Smooth muscle cell (in vitro differentiated cells): Measurements from ENCODE around the gene HNRNPC. TPM values are rescaled to one million over a fixed set of nuclear protein-coding genes. Genes with fewer than 3 reads are reported as not detected.

ENCODE experiments used
- DNase-seq: peaks from one replicate; lab custom pipeline; 2025; ENCODE audit not compliant: unreplicated experiment; lab: John Stamatoyannopoulos, UW
- H2AFZ ChIP-seq: fragments of 200-600 bp; sonication (generic); 2 replicates; pipeline ENCODE4 v1.6.0; 2016; ENCODE audit warnings: antibody characterized with exemption, low read depth, mild to moderate bottlenecking
- H3F3A ChIP-seq: fragments of 200-600 bp; sonication (generic); 2 replicates; pipeline ENCODE4 v1.6.0; 2017; ENCODE audit warnings: antibody characterized with exemption, low read depth
- H3K27ac ChIP-seq: fragments of 200-600 bp; sonication (generic); 2 replicates; pipeline ENCODE4 v1.5.1; 2016; ENCODE audit warnings: low read depth, mild to moderate bottlenecking
- H3K27me3 ChIP-seq: fragments of 200-600 bp; sonication (generic); 2 replicates; pipeline ENCODE4 v1.6.1; 2016; ENCODE audit warnings: low read depth, mild to moderate bottlenecking
- H3K36me3 ChIP-seq: fragments of 200-600 bp; sonication (generic); 2 replicates; pipeline ENCODE4 v1.5.1; 2016; ENCODE audit warnings: low read depth
- H3K4me1 ChIP-seq: fragments of 200-600 bp; sonication (generic); 2 replicates; pipeline ENCODE4 v1.5.1; 2016; ENCODE audit warnings: low read depth
- H3K4me2 ChIP-seq: fragments of 200-600 bp; sonication (generic); 2 replicates; pipeline ENCODE4 v1.6.0; 2016; ENCODE audit warnings: mild to moderate bottlenecking
- H3K4me3 ChIP-seq: fragments of 200-600 bp; sonication (generic); 2 replicates; pipeline ENCODE4 v1.5.1; 2016; ENCODE audit warnings: mild to moderate bottlenecking
- H3K79me2 ChIP-seq: fragments of 200-600 bp; sonication (generic); 2 replicates; pipeline ENCODE4 v1.6.0; 2016; ENCODE audit warnings: low read depth, mild to moderate bottlenecking
- H3K9ac ChIP-seq: fragments of 200-600 bp; sonication (generic); 2 replicates; pipeline ENCODE4 v1.6.0; 2016; ENCODE audit warnings: low read depth
- H3K9me3 ChIP-seq: fragments of 200-600 bp; sonication (generic); replicated peaks from 2 replicates; pipeline ENCODE4 v1.5.1; 2016; ENCODE audit warnings: low read depth
- H4K20me1 ChIP-seq: fragments of 200-600 bp; sonication (generic); 2 replicates; pipeline ENCODE4 v1.6.0; 2016; ENCODE audit warnings: low read depth
- WGBS: methylation state at CpG from one replicate; pipeline ENCODE4 v1.1.7; 2016; ENCODE audit warnings: low lambda C conversion rate; 5-methylcytosine and 5-hydroxymethylcytosine counted together
- polyA plus RNA-seq: library from polyadenylated mRNA; unstranded; fragments of >200 nt; fragmentation: Nextera tagmentation; extraction: Ambion mirVana; gene quantifications from 2 replicates; pipeline ENCODE4 v1.2.1, GENCODE V29; 2016
- total RNA-seq: library from RNA; depleted of rRNA; stranded (reverse); fragments of >200 nt; gene quantifications from 2 replicates; pipeline ENCODE4 v1.2.3, GENCODE V29; 2014
- TF ChIP-seq, protein P1 (sequence below): fragments of 200-600 bp; sonication (generic); IDR thresholded peaks from 2 replicates; pipeline ENCODE4 v1.5.1; 2017; ENCODE audit warnings: borderline replicate concordance, mild to moderate bottlenecking, antibody characterized with exemption; ENCODE audit not compliant: insufficient read depth, poor library complexity, severe bottlenecking

HNRNPC gene
- total and polyA plus RNA-seq, 2 experiments from 2014 or later = 408 to 514 TPM

DNA sequence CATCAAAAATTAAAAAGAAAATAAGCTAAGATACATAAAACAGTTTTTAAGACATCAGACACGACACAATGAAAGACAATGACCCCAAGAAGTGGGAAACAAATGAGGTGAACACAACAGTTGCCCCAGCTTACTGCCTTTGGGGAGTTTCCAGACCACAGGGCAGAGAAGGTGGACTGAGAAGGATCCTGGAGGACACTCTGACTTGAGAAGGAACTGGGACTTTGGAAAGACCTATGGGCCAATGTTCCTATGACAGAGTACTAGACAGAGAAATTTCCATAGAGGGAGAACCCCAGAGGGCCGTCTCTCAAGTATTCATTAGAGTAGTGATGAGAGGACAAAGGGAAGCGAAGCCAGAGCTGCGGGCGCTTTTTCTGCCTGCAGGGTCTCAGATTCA, 107.2 kb downstream of the HNRNPC start:
- WGBS = 77% methylated on average over 5 of the region's 5 CpGs
- TF ChIP-seq, protein P1, sequence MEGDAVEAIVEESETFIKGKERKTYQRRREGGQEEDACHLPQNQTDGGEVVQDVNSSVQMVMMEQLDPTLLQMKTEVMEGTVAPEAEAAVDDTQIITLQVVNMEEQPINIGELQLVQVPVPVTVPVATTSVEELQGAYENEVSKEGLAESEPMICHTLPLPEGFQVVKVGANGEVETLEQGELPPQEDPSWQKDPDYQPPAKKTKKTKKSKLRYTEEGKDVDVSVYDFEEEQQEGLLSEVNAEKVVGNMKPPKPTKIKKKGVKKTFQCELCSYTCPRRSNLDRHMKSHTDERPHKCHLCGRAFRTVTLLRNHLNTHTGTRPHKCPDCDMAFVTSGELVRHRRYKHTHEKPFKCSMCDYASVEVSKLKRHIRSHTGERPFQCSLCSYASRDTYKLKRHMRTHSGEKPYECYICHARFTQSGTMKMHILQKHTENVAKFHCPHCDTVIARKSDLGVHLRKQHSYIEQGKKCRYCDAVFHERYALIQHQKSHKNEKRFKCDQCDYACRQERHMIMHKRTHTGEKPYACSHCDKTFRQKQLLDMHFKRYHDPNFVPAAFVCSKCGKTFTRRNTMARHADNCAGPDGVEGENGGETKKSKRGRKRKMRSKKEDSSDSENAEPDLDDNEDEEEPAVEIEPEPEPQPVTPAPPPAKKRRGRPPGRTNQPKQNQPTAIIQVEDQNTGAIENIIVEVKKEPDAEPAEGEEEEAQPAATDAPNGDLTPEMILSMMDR = no peak
- peaks cover 3% of the 10 kb centered on the region for H3K27me3 ChIP-seq

DNA sequence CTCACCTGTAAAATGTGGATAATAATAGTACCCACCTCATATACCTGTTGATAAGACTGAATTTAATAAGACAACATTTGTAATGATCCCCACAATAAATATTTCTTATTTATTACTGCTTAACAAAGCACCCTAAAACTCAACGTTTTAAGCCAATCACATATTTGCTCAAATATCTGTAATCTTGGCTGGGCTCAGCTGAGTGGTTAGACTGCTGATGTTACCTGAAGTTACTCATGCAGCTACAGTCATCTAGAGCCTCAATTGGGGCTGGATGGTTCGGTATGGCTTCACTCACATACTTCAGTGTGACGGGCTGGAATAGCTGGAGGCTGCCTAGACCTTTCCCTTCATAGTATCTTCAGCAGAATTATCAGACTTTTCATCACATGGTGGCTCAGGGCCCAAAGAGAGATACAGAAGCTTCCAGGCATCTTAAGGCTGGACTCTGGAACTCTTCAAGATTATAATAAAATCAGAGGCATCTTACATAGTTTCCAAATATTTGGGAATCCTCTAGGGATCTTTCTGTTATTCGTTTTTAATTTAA, 109.1 kb downstream of the HNRNPC start:
- Histone ChIP-seq H3K4me1 (no peaks in the 10 kb centered on the region), H4K20me1 (no peaks in the 10 kb centered on the region), H3K9me3 (no peaks in the 10 kb centered on the region), H3K4me3 (no peak overlapping the region), H3K27ac (no peak overlapping the region), H2AFZ (no peak overlapping the region), H3F3A (no peaks in the 10 kb centered on the region), H3K9ac (no peak overlapping the region), H3K79me2 (no peaks in the 10 kb centered on the region), H3K36me3 (no peaks in the 10 kb centered on the region), H3K4me2 (no peak overlapping the region), H3K27me3 (peaks cover 20% of the 10 kb centered on the region)
- TF ChIP-seq, protein P1 = no peak
- 79% methylated on average over 4 of the region's 4 CpGs for WGBS
- no peak for DNase-seq

More for the DNA sequence above, 107.2 kb downstream of the HNRNPC start:
- H3K9ac ChIP-seq = no peak overlapping the region
- H3K79me2 ChIP-seq = no peaks in the 10 kb centered on the region
- DNase-seq = no peak
- H3K4me2 ChIP-seq = no peak overlapping the region
- H3K4me1 ChIP-seq = no peaks in the 10 kb centered on the region
- no peak overlapping the region for H2AFZ ChIP-seq
- no peaks in the 10 kb centered on the region for H4K20me1 ChIP-seq
- H3K4me3 ChIP-seq = no peak overlapping the region
- H3K36me3 ChIP-seq = no peaks in the 10 kb centered on the region
- no peaks in the 10 kb centered on the region for H3K9me3 ChIP-seq
- H3F3A ChIP-seq = no peaks in the 10 kb centered on the region
- H3K27ac ChIP-seq = no peak overlapping the region

Other genes starting within 250 kb of the HNRNPC start
- gene NDRG2, start 244.4 kb downstream of the HNRNPC start, total RNA-seq = 31.1 and 39.8 TPM in 2 replicates
- 40.4 and 48.4 TPM in 2 replicates for gene NDRG2, start 244.4 kb downstream of the HNRNPC start, polyA plus RNA-seq
- 1.2 TPM in 1 of 2 replicates, not detected in the other for gene TPPP2, start 239.2 kb downstream of the HNRNPC start, total RNA-seq
- gene TPPP2, start 239.2 kb downstream of the HNRNPC start, polyA plus RNA-seq = 0.65 and 0.70 TPM in 2 replicates
- gene RNASE13, start 234.6 kb downstream of the HNRNPC start, total RNA-seq = not detected in 2 replicates
- gene RNASE13, start 234.6 kb downstream of the HNRNPC start, polyA plus RNA-seq = 0.25 TPM in 1 of 2 replicates, not detected in the other
- gene RNASE7, start 227.1 kb downstream of the HNRNPC start, total RNA-seq = 1.4 and 4.1 TPM in 2 replicates
- 0.66 and 0.93 TPM in 2 replicates for gene RNASE7, start 227.1 kb downstream of the HNRNPC start, polyA plus RNA-seq
- gene RNASE8, start 211.6 kb downstream of the HNRNPC start, total RNA-seq = not detected in 2 replicates
- not detected in 2 replicates for gene RNASE8, start 211.6 kb downstream of the HNRNPC start, polyA plus RNA-seq
- 53.1 and 74.4 TPM in 2 replicates for gene ARHGEF40, start 199.1 kb downstream of the HNRNPC start, total RNA-seq
- 67.8 and 73.5 TPM in 2 replicates for gene ARHGEF40, start 199.1 kb downstream of the HNRNPC start, polyA plus RNA-seq
- 10.0 and 15.2 TPM in 2 replicates for gene ZNF219, start 170.8 kb downstream of the HNRNPC start, total RNA-seq
- gene ZNF219, start 170.8 kb downstream of the HNRNPC start, polyA plus RNA-seq = 8.8 and 12.6 TPM in 2 replicates
- gene TMEM253, start 168.4 kb downstream of the HNRNPC start, total RNA-seq = 1.0 TPM in 1 of 2 replicates, not detected in the other
- gene TMEM253, start 168.4 kb downstream of the HNRNPC start, polyA plus RNA-seq = 0.41 TPM in 1 of 2 replicates, not detected in the other
- gene OR5AU1, start 113.4 kb downstream of the HNRNPC start, total RNA-seq = not detected in 2 replicates
- not detected in 2 replicates for gene OR5AU1, start 113.4 kb downstream of the HNRNPC start, polyA plus RNA-seq
- gene RPGRIP1, start 10.6 kb upstream of the HNRNPC start, total RNA-seq = not detected in 2 replicates
- gene RPGRIP1, start 10.6 kb upstream of the HNRNPC start, polyA plus RNA-seq = 0.21 TPM in 1 of 2 replicates, not detected in the other
- 62.9 and 68.0 TPM in 2 replicates for gene SUPT16H, start 114.6 kb upstream of the HNRNPC start, total RNA-seq
- 52.3 and 55.1 TPM in 2 replicates for gene SUPT16H, start 114.6 kb upstream of the HNRNPC start, polyA plus RNA-seq
- gene CHD8, start 186.7 kb upstream of the HNRNPC start, total RNA-seq = 52.9 and 57.1 TPM in 2 replicates
- 25.0 and 36.3 TPM in 2 replicates for gene CHD8, start 186.7 kb upstream of the HNRNPC start, polyA plus RNA-seq
- gene RAB2B, start 207.5 kb upstream of the HNRNPC start, total RNA-seq = 30.4 and 36.0 TPM in 2 replicates
- 15.3 and 15.4 TPM in 2 replicates for gene RAB2B, start 207.5 kb upstream of the HNRNPC start, polyA plus RNA-seq
- gene TOX4, start 207.8 kb upstream of the HNRNPC start, total RNA-seq = 31.9 and 33.9 TPM in 2 replicates
- 54.5 and 58.4 TPM in 2 replicates for gene TOX4, start 207.8 kb upstream of the HNRNPC start, polyA plus RNA-seq
- gene METTL3, start 241.9 kb upstream of the HNRNPC start, total RNA-seq = 37.6 and 43.6 TPM in 2 replicates
- 25.5 and 29.7 TPM in 2 replicates for gene METTL3, start 241.9 kb upstream of the HNRNPC start, polyA plus RNA-seq